SU-DHL-6 (cell line): Measurements from ENCODE around the gene AGFG1.

Experiments used
- H2AFZ ChIP-seq: fragments of 200-600 bp; sonication (generic); 2 replicates; pipeline ENCODE4 v1.6.1; 2014; ENCODE audit warnings: low read depth, mild to moderate bottlenecking, moderate library complexity, mixed read lengths, antibody characterized with exemption, low read length; ENCODE audit not compliant: severe bottlenecking
- H3F3A ChIP-seq: fragments of 200-600 bp; shearing (Covaris generic); 2 replicates; pipeline ENCODE4 v1.6.0; 2016; ENCODE audit warnings: antibody characterized with exemption, mild to moderate bottlenecking; ENCODE audit not compliant: insufficient read depth
- H3K27ac ChIP-seq: fragments of 200-600 bp; sonication (generic); 2 replicates; pipeline ENCODE4 v1.5.1; 2016; ENCODE audit warnings: low read depth, mild to moderate bottlenecking, low read length, moderate library complexity, mixed read lengths
- H3K27me3 ChIP-seq: fragments of 200-600 bp; sonication (generic), shearing (Covaris generic); 2 replicates; pipeline ENCODE4 v1.6.0; 2014; ENCODE audit warnings: mild to moderate bottlenecking, low read length
- H3K36me3 ChIP-seq: fragments of 200-600 bp; sonication (generic); 2 replicates; pipeline ENCODE4 v1.6.1; 2014; ENCODE audit warnings: mild to moderate bottlenecking, low read length, mixed read lengths
- H3K4me2 ChIP-seq: fragments of 300-600, 200-600 bp; shearing (Covaris generic), sonication (generic); 2 replicates; pipeline ENCODE4 v1.6.0; 2014; ENCODE audit warnings: low read length, low read depth, mild to moderate bottlenecking; ENCODE audit not compliant: poor library complexity, severe bottlenecking
- H3K4me3 ChIP-seq: fragments of 200-600 bp; sonication (generic); 2 replicates; pipeline ENCODE4 v1.5.1; 2014; ENCODE audit warnings: antibody characterized with exemption, low read length, mild to moderate bottlenecking, mixed read lengths; ENCODE audit not compliant: insufficient read depth, poor library complexity, severe bottlenecking
- H3K79me2 ChIP-seq: fragments of 200-600 bp; sonication (generic); 2 replicates; pipeline ENCODE4 v1.6.1; 2014; ENCODE audit warnings: mild to moderate bottlenecking, low read length, moderate library complexity; ENCODE audit not compliant: insufficient read depth
- H3K9ac ChIP-seq: fragments of 200-600 bp; sonication (generic); 2 replicates; pipeline ENCODE4 v1.7.0; 2014; ENCODE audit warnings: mild to moderate bottlenecking, low read length
- H3K9me2 ChIP-seq: fragments of 200-600 bp; sonication (generic); replicated peaks from 2 replicates; pipeline ENCODE4 v1.6.1; 2014; ENCODE audit warnings: low read length; ENCODE audit not compliant: insufficient read depth
- H3K9me3 ChIP-seq: fragments of 200-600 bp; sonication (generic); 2 replicates; pipeline ENCODE4 v1.6.1; 2014; ENCODE audit warnings: low read length, mixed read lengths; ENCODE audit not compliant: insufficient read depth
- H4K20me1 ChIP-seq: fragments of 200-600 bp; sonication (generic); 2 replicates; pipeline ENCODE4 v1.6.1; 2014; ENCODE audit warnings: low read depth, mild to moderate bottlenecking, antibody characterized with exemption, low read length, moderate library complexity, mixed read lengths
- CTCF ChIP-seq: fragments of 200-600 bp; sonication (generic); IDR thresholded peaks from one replicate; pipeline ENCODE4 v1.5.1; 2017; ENCODE audit warnings: antibody characterized with exemption, mild to moderate bottlenecking, low read length, moderate library complexity; ENCODE audit not compliant: insufficient read depth, poor library complexity, severe bottlenecking
- EZH2phosphoT487 ChIP-seq: fragments of 200-600 bp; sonication (generic), shearing (Covaris generic); conservative IDR thresholded peaks from 2 replicates; pipeline ENCODE4 v1.6.1; 2018; ENCODE audit warnings: mild to moderate bottlenecking, antibody characterized with exemption, low read length, moderate library complexity, mixed read lengths

Gene AGFG1

GRCh38 chr2:227608561-227609338, 136.8 kb downstream of the AGFG1 start:
- Histone ChIP-seq H3K9me3 (no peaks in the 10 kb centered on the region), H3K9me2 (no peaks in the 10 kb centered on the region), H3K27me3 (no peaks in the 10 kb centered on the region), H2AFZ (no peak overlapping the region), H3K9ac (no peak overlapping the region), H3K36me3 (no peaks in the 10 kb centered on the region), H3K4me3 (no peak overlapping the region), H3K4me2 (no peak overlapping the region), H3K27ac (no peak overlapping the region), H4K20me1 (no peaks in the 10 kb centered on the region), H3K79me2 (no peaks in the 10 kb centered on the region), H3F3A (no peaks in the 10 kb centered on the region)
- no peak for TF ChIP-seq CTCF
- TF ChIP-seq EZH2phosphoT487 = no peak

GRCh38 chr2:227610123-227610522, 138.2 kb downstream of the AGFG1 start:
- Histone ChIP-seq H3K9me3 (no peaks in the 10 kb centered on the region), H3K9me2 (no peaks in the 10 kb centered on the region), H3F3A (no peaks in the 10 kb centered on the region), H3K27ac (no peak overlapping the region), H3K27me3 (no peaks in the 10 kb centered on the region), H2AFZ (no peak overlapping the region), H3K36me3 (no peaks in the 10 kb centered on the region), H3K4me2 (no peak overlapping the region), H4K20me1 (no peaks in the 10 kb centered on the region), H3K4me3 (no peak overlapping the region), H3K9ac (no peak overlapping the region), H3K79me2 (no peaks in the 10 kb centered on the region)
- TF ChIP-seq EZH2phosphoT487 (no peak), CTCF (no peak)
